Hematopoietic multipotent progenitor cell treated with erythropoietin and hydrocortisone succinate and interleukin-3 and kit ligand, for 6 days (in vitro differentiated cells): ENCODE data around the gene CADM1.
"Not testable (repeated sequence)": the region's sequence is repeated elsewhere in the genome, so short reads cannot be mapped to it uniquely, and the experiment has no call there.

Experiments used
- DNase-seq: peaks from one replicate; pipeline ENCODE4 v3.0.0-alpha.2; 2015

CADM1 gene

GRCh38 chr11:115476463-115477286 lies 27.5 kb downstream of the CADM1 start:
- DNase-seq = no peak

GRCh38 chr11:115475564-115475963 lies 28.7 kb downstream of the CADM1 start:
- DNase-seq = no peak

DNA sequence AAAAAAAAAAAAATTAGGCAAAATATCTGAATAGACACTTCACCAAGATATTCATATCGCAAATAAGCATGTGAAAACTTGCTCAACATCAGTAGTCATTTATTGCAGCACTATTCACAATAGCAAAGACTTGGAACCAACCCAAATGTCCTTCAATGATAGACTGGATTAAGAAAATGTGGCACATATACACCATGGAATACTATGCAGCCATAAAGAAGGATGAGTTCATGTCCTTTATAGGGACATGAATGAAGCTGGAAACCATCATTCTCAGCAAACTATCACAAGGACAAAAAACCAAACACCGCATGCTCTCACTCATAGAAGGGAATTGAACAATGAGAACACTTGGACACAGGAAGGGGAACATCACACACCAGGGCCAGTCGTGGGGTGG lies 29.9 kb downstream of the CADM1 start:
- not testable (repeated sequence) for DNase-seq

GRCh38 chr11:115473167-115473566 lies 31.0 kb downstream of the CADM1 start:
- no peak for DNase-seq

DNA sequence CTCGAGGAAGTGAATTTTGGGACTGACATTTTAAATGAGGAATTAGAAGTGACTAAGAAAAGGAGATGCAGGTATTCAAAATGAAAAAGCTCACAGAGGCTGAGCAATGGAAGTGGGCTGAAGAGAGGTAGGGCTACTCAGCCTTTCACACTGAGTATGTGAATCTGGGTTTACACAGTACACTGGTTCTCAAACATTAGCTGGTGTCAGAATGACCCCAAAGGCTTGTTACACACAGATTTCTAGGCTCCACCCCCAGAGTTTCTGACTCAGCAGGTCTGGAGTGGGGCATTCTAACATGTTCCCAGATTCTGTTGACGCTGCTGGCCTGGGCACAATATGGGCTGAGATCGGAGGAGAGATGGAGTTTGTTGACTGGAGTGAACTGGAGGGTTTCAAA lies 32.8 kb downstream of the CADM1 start:
- no peak for DNase-seq

DNA sequence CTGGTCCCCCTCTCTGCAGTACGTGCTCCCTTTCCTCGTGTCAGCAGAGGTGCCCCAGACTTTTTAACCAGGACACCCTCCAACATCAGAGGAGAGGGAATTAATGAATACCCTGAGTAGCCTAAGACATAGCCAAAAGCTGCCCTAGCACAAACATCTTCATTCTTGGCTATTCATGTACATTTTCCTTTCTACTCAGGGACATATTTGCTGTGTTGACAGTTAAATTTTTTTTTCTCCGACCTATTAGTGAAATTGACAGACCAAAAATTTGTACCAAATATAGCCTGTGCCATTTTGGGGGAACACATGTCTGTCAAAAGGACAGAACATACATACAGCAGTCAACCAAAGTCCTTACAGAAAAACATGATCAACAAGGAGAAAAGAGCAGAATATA lies 33.3 kb downstream of the CADM1 start:
- DNase-seq = no peak

DNA sequence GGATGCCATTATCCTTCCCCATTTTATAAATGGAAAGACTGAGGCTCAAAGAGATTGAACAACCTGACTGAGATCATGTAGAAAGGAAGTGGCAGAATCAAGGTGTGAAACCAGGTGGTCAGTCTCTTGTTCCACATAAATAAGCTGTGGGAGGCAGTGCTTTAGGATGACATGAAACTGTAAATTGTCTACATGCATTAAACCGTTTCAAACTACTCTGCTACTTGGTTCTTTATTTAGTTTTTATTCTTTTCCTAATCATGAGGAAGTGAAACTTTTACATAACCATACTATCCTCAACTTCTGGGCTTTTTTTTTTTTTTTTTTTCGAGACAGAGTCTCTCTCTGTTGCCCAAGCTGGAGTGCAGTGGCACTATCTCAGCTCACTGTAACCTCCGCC lies 34.9 kb downstream of the CADM1 start:
- no peak for DNase-seq

GRCh38 chr11:115466122-115466521 lies 38.1 kb downstream of the CADM1 start:
- no peak for DNase-seq

DNA sequence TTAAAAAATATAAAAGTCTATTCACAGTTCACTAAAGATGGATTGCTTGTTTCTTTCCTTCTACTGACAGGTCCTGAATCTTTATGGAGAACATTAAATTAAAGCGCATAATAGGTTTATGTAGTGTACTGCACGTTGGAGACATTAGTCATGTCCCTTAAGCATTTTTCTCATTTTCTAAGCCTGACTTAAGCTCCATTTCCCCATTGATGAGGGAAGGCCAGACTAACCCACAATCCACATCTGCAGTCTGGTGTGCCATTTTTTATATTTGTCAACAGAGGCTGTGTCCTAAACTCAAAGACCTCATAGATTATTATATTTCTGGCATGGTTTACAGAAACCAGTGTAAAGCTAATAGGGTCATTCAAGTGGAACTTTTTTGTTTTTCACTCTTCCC lies 39.9 kb downstream of the CADM1 start:
- DNase-seq = no peak

DNA sequence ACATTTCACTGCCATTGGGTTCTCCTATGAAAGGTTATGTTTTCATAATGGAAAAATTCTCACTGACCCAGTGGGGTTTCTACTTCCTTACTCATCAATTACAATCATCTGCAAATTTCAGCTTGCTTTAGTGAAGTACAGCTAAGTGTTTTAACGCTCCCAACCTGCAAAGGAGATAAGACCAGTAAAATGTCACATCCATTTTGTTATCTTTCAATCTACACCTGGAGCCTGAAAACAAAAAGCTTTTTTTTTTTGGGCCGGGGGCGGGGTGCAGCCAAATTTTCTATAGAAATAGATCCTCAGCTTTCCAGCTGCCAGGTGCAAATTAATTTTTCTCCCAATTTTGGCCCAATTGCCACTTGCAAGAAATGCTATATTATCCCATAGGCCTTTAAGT lies 40.6 kb downstream of the CADM1 start:
- DNase-seq = no peak

DNA sequence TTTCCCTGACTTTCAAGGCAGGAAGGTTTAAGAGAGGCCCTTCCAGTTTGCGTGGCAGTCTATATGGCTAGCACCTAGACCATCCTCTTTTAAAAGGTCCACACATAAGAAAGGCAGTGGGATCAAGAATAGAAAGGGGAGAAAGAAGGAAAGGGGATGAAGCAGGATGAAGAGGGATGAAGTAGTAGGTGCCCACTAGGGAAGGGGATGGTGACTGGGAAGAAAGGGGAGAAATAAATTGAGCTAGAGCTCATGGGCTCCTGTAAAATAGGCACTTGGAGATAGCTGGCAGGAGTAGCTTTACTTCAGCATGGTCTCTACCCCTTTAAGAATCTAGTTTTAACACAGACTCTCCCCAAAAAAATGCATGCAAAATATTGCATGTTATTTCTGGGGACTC lies 41.5 kb downstream of the CADM1 start:
- DNase-seq = no peak

DNA sequence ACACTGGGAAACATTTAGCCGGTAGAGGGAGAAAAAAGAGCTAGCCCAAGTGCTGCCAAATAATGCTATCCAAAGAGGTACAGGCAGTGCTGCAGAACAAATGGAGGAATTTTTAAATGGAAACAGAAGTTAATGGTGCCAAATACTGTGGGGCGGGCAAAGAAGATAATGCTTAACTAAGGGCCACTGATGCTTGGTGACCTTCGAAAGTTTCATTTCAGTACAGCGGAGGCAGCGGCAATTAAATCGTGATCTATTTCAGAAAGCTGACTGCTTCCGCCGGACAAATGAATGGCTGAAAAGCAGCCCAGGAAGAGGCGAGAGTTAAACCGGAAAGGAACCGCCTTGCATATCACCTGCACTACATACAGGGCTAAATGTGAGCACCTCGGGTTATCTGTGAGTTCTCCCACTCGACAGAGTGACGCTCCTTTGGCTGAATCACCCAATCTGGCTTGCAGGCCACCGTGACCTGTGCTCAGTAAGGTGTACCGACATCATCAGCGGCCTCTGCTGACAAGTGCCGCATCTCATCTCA lies 42.1 kb downstream of the CADM1 start:
- no peak for DNase-seq

DNA sequence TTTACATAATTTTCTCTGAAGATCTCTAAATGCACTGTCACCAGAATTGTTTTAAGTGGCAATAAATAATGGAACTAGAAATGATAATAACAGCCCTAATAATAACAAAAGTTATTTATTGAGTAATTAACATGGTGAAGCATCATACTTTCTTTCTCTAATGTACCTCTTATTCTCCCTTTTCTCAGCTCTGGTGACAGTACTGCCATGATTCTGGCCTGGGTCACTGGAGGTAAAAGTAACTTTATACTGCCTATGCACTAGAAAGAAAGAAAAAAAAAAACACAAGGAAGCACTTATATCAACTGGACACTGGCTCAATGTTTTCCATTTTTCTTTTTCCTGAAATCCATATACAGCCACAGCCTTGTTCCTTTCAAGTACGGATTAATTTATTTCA lies 43.7 kb downstream of the CADM1 start:
- no peak for DNase-seq

- DNase-seq = no peak
These were observed 44.7 kb downstream of the CADM1 start for GRCh38 chr11:115459563-115459962.

- DNase-seq = no peak
These were observed 45.3 kb downstream of the CADM1 start for GRCh38 chr11:115458877-115459276.

DNA sequence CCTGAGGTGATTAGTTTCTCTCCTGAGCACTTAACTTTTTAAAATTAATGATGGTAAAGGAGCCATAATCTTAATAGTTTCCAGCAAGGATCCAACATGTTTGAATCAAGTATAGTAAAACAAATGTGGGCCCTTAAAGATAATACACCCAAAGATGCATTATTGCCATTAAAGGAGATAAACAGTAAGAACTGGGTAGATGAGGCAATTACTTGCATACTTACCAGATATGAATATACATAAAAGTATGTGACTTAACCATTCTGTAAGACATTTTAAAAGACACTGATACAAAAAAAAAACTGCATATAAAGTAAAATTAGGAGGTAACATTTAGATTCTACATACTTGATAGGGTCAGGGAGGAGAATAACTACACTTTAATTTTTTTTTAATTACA lies 48.2 kb downstream of the CADM1 start:
- no peak for DNase-seq

DNA sequence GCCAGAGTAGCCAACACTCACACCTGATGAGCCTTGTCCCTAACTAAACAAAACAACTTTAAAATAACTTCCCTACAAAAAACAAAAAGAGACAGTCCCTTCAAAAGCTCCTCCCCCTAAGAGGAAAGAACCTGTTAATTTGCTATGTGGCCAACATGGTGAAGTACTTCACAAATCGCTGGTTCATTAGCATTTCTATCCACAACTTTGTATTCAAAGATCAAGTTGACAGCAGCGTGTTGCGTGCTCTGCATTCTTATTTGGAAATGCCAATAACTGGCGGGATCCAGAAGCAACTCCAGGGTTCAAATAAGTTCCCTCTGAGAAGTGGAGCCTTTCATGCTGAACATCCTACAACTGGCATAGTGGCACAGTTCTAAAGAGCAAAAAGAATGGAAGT lies 48.6 kb downstream of the CADM1 start:
- DNase-seq = no peak

GRCh38 chr11:115454525-115454924 lies 49.7 kb downstream of the CADM1 start:
- no peak for DNase-seq

- DNase-seq = no peak
These were observed 50.3 kb downstream of the CADM1 start for GRCh38 chr11:115453693-115454490.

DNA sequence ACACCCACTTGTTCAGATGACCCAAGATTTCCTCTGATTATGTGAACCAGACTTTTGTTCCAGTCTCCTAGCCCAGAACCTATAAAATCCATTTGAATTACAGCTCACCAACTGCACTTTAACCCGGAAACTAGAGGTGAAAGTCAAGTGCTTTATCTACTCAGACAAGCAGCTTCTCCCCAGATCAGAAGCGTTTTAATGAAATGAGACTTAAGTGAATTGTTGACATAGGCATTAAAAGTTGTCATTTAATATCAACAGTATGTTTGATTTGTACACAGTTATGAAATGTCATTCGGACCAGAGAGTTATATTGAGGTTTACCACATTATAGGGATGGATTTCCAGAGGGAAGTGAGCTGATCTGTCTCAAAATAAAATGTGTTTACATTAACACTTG lies 52.0 kb downstream of the CADM1 start:
- DNase-seq = no peak

- no peak for DNase-seq
These were observed 53.7 kb downstream of the CADM1 start for GRCh38 chr11:115450519-115450918.

GRCh38 chr11:115447273-115447864 lies 56.8 kb downstream of the CADM1 start:
- DNase-seq = no peak

DNA sequence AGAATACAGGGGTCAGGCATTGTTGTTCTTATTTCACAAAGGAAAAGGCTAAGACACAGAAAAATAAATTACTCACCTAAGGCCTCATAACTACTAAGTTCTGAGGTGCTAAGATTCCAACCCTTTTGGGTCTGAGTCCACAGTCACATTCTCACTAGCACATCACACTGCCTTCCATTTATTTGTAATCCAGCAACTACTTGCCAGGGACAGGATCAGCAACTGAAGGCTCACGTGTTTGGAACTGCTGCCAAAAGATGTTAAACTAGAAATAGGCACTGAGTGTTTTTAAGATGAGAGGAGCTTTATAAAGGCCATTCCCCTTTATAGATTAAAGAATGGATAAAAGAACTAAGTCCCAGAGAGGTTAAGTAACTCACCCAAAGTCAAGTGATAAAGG lies 58.0 kb downstream of the CADM1 start:
- no peak for DNase-seq

DNA sequence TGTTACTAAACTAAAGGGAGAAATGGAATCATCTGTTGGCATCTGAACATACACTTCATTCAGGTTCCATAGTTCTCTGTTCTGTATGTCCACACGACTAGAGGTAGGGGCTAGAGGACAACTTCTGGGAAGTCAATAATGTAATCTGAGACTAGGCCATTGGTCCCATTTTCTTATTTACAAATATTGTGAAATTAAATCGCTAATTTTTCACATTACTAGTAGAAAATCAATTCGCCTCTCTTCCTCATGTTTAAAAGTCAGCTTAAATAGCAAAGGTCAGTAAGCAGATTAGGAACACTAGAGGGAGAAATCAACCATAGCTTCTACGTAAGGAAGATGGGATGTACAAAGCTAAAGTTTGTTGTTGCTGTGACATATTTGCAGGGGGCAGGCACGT lies 59.7 kb downstream of the CADM1 start:
- DNase-seq = no peak
